K562 (cell line): Measurements from ENCODE around the gene OR1D2. TPM values are rescaled to one million over a fixed set of nuclear protein-coding genes. Genes with fewer than 3 reads are reported as not detected.
A peak's percentile ranks its signal among the peaks of the same experiment; 100 is the strongest.

ENCODE experiments used
- BRD4 ChIP-seq: fragments of 200-600 bp; sonication (generic); IDR thresholded peaks from 2 replicates; pipeline ENCODE4 v1.6.1; 2017; ENCODE audit warnings: inconsistent platforms
- CREBBP ChIP-seq: IDR thresholded peaks from one replicate; pipeline ENCODE4 v1.6.1; 2012; ENCODE audit warnings: low read depth, mild to moderate bottlenecking, control low read depth, inconsistent platforms, low read length
- DDX20 ChIP-seq: fragments of 450-650 bp; IDR thresholded peaks from 2 replicates; pipeline ENCODE4 v1.6.1; 2016; ENCODE audit warnings: missing genetic modification characterization, low read depth, mild to moderate bottlenecking, missing compliant biosample characterization, moderate library complexity
- E2F6 ChIP-seq, 2 experiments: IDR thresholded peaks; 2 replicates each; pipeline ENCODE4 v1.6.1; 2011; ENCODE audit warnings: borderline replicate concordance in 1 of 2, control low read depth in 1 of 2, low read depth in 1 of 2, low read length in 1 of 2, mild to moderate bottlenecking in 1 of 2, mixed read lengths in 1 of 2, moderate library complexity in 1 of 2; ENCODE audit not compliant: insufficient read depth in 1 of 2, insufficient read length in 1 of 2, poor library complexity in 1 of 2, severe bottlenecking in 1 of 2; ENCODE audit errors: extremely low read depth in 1 of 2
- HNRNPLL ChIP-seq: fragments of 200-400 bp; formaldehyde crosslinking; IDR thresholded peaks from 2 replicates; pipeline ENCODE4 v1.6.1; 2017; ENCODE audit warnings: low read length, low read depth, mild to moderate bottlenecking; ENCODE audit not compliant: poor library complexity, severe bottlenecking
- OTX1 ChIP-seq: fragments of 450-650 bp; formaldehyde crosslinking; IDR thresholded peaks from 2 replicates; pipeline ENCODE4 v1.4.0; 2022; ENCODE audit warnings: mild to moderate bottlenecking
- RAD21 ChIP-seq, 2 experiments: fragments of 250-450 bp in 1 of 2; fragments of 450-650 bp in 1 of 2; sonication (Bioruptor Pico) in 1 of 2; formaldehyde crosslinking in 1 of 2; IDR thresholded peaks in 1 of 2; conservative IDR thresholded peaks in 1 of 2; 2 replicates each; pipeline versions ENCODE4 v1.4.0 to v1.8.0; 2020 to 2022; ENCODE audit warnings: mild to moderate bottlenecking in 2 of 2, moderate library complexity in 1 of 2
- ZNF431 ChIP-seq: sonication (generic); formaldehyde crosslinking; IDR thresholded peaks from 2 replicates; pipeline ENCODE4 v1.8.0; 2022; ENCODE audit warnings: mild to moderate bottlenecking, missing genetic modification reagents
- polyA plus RNA-seq, 8 experiments: library from polyadenylated mRNA; depleted of rRNA in 4 of 8; stranded (reverse) in 5 of 8; unstranded in 3 of 8; fragments of >200 nt; fragmentation: Nextera tagmentation in 2 of 8; fragmentation: Illumina TruSeq in 1 of 8; extraction: Ambion mirVana in 2 of 8; extraction: Trizol in 1 of 8; gene quantifications; 2 replicates each; pipeline versions ENCODE4 v1.2.1 to v1.2.3, GENCODE V29; 2011 to 2014; ENCODE audit warnings: inconsistent platforms in 1 of 8, missing spikeins in 1 of 8
- total RNA-seq, 7 experiments: library from RNA; depleted of rRNA in 6 of 7; stranded (reverse); fragments of >200 nt in 6 of 7; fragmentation: Illumina TruSeq in 2 of 7; extraction: Trizol in 2 of 7; gene quantifications; 2 replicates each; pipeline versions ENCODE4 v1.2.1 to v1.2.3, GENCODE V29; 2011 to 2021; ENCODE audit warnings: low replicate concordance in 1 of 7
- TF ChIP-seq, protein P1 (sequence below), 2 experiments: fragments of 450-650 bp; formaldehyde crosslinking in 1 of 2; IDR thresholded peaks; 2 replicates each; pipeline versions ENCODE4 v1.4.0 to v1.6.1; 2014 to 2020; ENCODE audit warnings: mild to moderate bottlenecking in 2 of 2, borderline replicate concordance in 1 of 2, low read depth in 1 of 2
- TF ChIP-seq, protein P2 (sequence below): sonication (generic); formaldehyde crosslinking; IDR thresholded peaks from 2 replicates; pipeline ENCODE4 v1.8.0; 2022; ENCODE audit warnings: missing genetic modification reagents, mild to moderate bottlenecking, moderate library complexity, borderline replicate concordance

OR1D2 gene
- total and polyA plus RNA-seq, 9 of the 15 experiments (the other 6 are each of a cell fraction or from before 2014, with no cell fraction given) = not detected

DNA sequence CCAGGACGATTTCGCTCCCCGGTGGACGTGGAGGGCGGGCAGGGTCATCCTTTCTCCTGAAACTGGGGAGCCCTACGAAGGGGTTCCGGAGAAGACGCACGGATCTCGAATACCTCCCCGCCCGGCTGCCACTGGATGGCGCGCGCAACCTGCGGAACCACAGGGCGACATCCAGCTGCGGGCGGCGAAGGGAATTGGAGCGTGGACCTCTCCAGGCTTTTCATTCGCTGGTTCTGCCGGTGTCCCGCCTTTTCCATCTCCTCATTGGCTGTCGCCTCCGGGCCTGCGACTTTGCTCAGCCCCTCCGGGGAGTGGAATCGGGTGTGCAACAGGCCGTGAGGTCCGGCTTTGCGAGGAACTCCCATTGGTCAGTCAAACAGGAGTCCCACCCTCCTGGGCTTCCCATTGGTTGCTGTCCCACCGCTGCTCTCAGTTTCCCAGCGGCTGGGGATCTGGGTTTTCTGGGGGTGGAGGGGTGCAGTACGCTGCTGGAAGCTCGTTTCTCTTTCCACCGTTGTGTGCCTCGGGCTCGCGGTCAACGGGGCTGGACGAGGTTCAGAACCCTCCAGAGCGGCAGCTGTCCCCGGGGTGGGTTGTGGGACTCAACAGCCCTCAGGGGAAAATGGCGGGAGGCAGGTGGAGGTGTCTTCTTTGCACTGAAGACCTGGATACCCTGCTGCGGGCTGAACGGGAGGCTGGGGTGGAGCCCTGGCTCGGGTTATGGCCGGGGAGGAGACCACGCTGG lies 55.3 kb downstream of the OR1D2 start (continued):
- TF ChIP-seq, protein P1, sequence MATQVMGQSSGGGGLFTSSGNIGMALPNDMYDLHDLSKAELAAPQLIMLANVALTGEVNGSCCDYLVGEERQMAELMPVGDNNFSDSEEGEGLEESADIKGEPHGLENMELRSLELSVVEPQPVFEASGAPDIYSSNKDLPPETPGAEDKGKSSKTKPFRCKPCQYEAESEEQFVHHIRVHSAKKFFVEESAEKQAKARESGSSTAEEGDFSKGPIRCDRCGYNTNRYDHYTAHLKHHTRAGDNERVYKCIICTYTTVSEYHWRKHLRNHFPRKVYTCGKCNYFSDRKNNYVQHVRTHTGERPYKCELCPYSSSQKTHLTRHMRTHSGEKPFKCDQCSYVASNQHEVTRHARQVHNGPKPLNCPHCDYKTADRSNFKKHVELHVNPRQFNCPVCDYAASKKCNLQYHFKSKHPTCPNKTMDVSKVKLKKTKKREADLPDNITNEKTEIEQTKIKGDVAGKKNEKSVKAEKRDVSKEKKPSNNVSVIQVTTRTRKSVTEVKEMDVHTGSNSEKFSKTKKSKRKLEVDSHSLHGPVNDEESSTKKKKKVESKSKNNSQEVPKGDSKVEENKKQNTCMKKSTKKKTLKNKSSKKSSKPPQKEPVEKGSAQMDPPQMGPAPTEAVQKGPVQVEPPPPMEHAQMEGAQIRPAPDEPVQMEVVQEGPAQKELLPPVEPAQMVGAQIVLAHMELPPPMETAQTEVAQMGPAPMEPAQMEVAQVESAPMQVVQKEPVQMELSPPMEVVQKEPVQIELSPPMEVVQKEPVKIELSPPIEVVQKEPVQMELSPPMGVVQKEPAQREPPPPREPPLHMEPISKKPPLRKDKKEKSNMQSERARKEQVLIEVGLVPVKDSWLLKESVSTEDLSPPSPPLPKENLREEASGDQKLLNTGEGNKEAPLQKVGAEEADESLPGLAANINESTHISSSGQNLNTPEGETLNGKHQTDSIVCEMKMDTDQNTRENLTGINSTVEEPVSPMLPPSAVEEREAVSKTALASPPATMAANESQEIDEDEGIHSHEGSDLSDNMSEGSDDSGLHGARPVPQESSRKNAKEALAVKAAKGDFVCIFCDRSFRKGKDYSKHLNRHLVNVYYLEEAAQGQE (IDR thresholded peaks at IDR 0.05; ENCODE audit: borderline replicate concordance) = peak; percentile 43; the same call in 1 of the 2 replicates
- TF ChIP-seq, protein P1 (CRISPR knock-in tag; IDR thresholded peaks at IDR 0.05; ENCODE audit: low read depth) = no peak
- TF ChIP-seq RAD21 (CRISPR knock-in tag; conservative IDR thresholded peaks at IDR 0.05 in 1 of 2, IDR thresholded peaks at IDR 0.05 in 1 of 2) = peak; percentile 42 to 57; a peak in 3 of 4 replicates
- TF ChIP-seq DDX20 = no peak
- TF ChIP-seq E2F6 (IDR thresholded peaks at IDR 0.05; ENCODE audit: borderline replicate concordance in 1 of 2, extremely low read depth in 1 of 2, insufficient read depth in 1 of 2, insufficient read length in 1 of 2, low read depth in 1 of 2, low read length in 1 of 2, poor library complexity in 1 of 2, severe bottlenecking in 1 of 2) = peak in 1 of 2 experiments; percentile 3
- TF ChIP-seq BRD4 = no peak
- no peak for TF ChIP-seq CREBBP
- TF ChIP-seq, protein P2, sequence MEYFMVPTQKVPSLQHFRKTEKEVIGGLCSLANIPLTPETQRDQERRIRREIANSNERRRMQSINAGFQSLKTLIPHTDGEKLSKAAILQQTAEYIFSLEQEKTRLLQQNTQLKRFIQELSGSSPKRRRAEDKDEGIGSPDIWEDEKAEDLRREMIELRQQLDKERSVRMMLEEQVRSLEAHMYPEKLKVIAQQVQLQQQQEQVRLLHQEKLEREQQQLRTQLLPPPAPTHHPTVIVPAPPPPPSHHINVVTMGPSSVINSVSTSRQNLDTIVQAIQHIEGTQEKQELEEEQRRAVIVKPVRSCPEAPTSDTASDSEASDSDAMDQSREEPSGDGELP (CRISPR knock-in tag) = peak; percentile 42; the same call in 1 of the 2 replicates
- TF ChIP-seq OTX1 (CRISPR knock-in tag) = no peak
- peak; percentile 63 for TF ChIP-seq HNRNPLL
- no peak for TF ChIP-seq ZNF431 (CRISPR knock-in tag)
- TF ChIP-seq, all 486 proteins: peak for 18
